Central memory CD8-positive, alpha-beta T cell (primary cell): ENCODE results near the gene OLIG3.

Experiments
- ATAC-seq: fragments of 150-1000 bp; cut with Tn5 transposase; replicated peaks from 2 replicates; pipeline ENCODE4 v1.10.0; 2022; ENCODE audit warnings: mild to moderate bottlenecking, moderate FRiP score, moderate number of reproducible peaks; ENCODE audit not compliant: poor library complexity, severe bottlenecking; ENCODE audit errors: extremely low read depth
- DNase-seq, 2 donors: peaks; one replicate each; pipeline ENCODE4 v3.0.0; 2021; ENCODE audit warnings: low spot score in 2 of 2
- H3K27ac Mint-ChIP-seq: one replicate; pipeline ENCODE4 v1.8.0; 2022; ENCODE audit warnings: low read depth, mild to moderate bottlenecking, moderate library complexity, mixed read lengths
- H3K27me3 Mint-ChIP-seq: one replicate; pipeline ENCODE4 v1.8.0; 2022; ENCODE audit warnings: mixed read lengths
- H3K36me3 Mint-ChIP-seq: one replicate; pipeline ENCODE4 v1.8.0; 2022; ENCODE audit warnings: mild to moderate bottlenecking, moderate library complexity, mixed read lengths; ENCODE audit not compliant: insufficient read depth
- H3K4me1 Mint-ChIP-seq: one replicate; pipeline ENCODE4 v1.8.0; 2022; ENCODE audit warnings: mixed read lengths
- H3K4me3 Mint-ChIP-seq: one replicate; pipeline ENCODE4 v1.8.0; 2022; ENCODE audit warnings: mild to moderate bottlenecking, moderate library complexity, mixed read lengths
- H3K9me3 Mint-ChIP-seq: one replicate; pipeline ENCODE4 v1.8.0; 2022; ENCODE audit warnings: mixed read lengths

Gene OLIG3

DNA sequence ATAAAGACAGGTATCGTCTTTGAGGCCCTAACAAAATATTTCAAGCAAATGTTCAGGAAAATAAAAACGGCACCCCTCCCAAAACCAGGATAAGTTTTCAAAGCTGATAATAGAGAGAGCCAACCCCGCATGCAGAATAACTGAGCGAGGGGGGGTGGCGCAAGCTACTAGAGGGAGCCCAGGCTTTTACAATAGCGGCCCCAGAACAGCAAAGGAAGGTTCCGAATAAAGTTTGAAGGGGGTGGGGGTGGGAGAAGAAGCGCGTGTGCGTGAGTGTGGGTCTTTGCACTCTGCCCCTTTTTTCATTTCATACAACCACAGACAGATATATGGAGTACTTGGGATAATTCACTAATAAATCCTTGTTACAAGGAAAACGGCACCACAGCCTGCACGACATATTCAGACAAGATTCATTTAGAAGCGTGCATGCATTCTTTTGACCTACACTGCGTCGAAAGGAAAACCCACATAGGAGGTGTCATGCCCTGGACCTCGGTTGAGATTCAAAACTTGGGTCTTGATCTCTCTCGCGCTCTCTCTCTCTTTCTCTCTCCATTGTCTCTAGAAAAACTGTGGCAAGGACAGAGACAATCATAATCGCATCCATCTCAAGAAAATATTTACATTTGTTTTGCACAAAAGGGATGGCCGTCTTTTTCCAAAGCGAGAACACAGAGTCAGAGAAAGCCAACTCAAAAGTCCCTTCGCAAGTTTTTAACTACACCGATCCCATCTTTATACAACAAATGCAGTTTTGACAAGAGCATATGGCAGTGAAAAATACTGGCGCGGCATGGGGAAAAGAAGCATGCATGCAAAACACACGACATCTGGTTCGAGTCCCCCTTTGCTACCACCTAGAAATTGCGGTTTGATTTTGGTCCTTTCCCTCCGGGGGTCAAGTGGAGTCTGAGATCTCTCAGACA lies 1.6 kb downstream of the OLIG3 start:
- Mint-ChIP-seq H3K27me3 (peaks cover 100% of the 10 kb centered on the region), H3K9me3 (peaks cover 4% of the 10 kb centered on the region), H3K36me3 (peaks cover 17% of the 10 kb centered on the region), H3K4me1 (peaks cover 47% of the 10 kb centered on the region), H3K27ac (no peak overlapping the region), H3K4me3 (peak overlapping the region; percentile 54)
- no peak for ATAC-seq
- no peak for DNase-seq

DNA sequence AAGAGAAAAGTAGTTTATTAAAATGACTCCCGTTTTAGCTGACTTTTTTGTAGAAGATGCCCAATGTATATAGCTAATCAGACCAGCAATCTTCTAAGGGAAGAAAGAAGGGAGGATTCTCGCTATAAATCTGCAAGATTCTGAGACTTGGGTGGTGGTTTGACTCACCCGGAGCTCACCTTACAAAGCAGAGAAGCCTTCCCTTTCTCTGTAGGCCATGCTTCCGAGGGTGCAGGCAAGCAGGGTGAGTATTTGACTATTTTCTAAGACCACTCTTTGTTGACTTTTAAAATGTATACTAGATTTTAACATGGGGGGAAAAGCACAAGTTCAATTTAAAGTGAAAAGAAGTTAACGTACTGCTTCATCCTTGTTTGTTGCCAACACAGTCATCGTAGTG lies 2.7 kb downstream of the OLIG3 start:
- ATAC-seq (no peak), DNase-seq (no peak)
- no peak overlapping the region for H3K4me3 Mint-ChIP-seq
- peaks cover 100% of the 10 kb centered on the region for H3K27me3 Mint-ChIP-seq
- H3K4me1 Mint-ChIP-seq = peaks cover 46% of the 10 kb centered on the region
- H3K36me3 Mint-ChIP-seq = peaks cover 17% of the 10 kb centered on the region
- peaks cover 4% of the 10 kb centered on the region for H3K9me3 Mint-ChIP-seq
- H3K27ac Mint-ChIP-seq = no peak overlapping the region

- peaks cover 41% of the 10 kb centered on the region for H3K4me1 Mint-ChIP-seq
- ATAC-seq (no peak), DNase-seq (no peak)
- peaks cover 100% of the 10 kb centered on the region for H3K27me3 Mint-ChIP-seq
- no peak overlapping the region for H3K4me3 Mint-ChIP-seq
- peaks cover 17% of the 10 kb centered on the region for H3K36me3 Mint-ChIP-seq
- peaks cover 4% of the 10 kb centered on the region for H3K9me3 Mint-ChIP-seq
- no peak overlapping the region for H3K27ac Mint-ChIP-seq
Observed at GRCh38 chr6:137490961-137491360, 3.2 kb downstream of the OLIG3 start.

DNA sequence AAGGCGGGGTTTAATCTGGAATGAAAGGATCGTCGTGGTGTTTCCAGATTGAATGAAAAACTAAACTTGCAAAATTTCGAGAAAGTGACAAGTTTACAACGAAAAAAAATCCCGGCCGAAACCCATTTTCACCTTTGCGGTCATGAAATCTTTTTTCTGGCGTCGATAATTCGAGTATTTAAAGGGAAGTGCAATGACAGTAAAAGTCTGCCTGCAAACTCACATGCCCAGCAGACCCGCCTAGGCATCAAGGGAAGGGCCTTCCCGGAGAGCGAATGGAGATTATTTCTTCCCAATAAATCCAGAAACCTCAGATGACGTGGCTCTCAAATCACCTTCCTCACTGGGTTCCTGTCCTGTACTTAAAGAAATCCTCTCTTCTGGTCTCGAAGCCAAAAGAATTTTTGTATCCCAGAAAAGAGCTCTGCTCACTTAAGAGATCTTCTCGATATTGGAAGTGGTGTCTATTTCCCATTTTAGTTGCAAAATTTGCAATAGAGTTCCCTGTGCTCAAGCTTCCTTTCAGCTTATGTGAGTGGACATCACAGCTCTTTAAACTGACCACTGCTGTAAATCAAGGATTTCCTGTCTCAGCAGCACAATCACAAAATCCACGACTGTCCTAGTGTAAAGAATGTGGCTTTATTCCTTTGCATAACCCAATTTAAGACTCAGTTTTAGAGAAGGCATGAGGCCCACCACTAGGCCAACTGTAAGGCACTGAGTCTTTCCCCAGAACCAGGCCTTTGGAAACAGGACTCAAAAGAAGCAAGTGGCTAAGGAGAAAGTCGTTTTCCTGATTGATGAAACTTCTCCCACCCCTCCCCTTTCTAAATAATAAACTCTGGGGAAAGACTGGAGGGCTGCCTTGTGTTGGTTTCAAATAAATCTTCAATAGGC lies 3.9 kb downstream of the OLIG3 start:
- H3K9me3 Mint-ChIP-seq = peaks cover 4% of the 10 kb centered on the region
- DNase-seq = no peak
- H3K27me3 Mint-ChIP-seq = peaks cover 100% of the 10 kb centered on the region
- ATAC-seq = no peak
- H3K4me3 Mint-ChIP-seq = peak overlapping the region; percentile 23
- H3K4me1 Mint-ChIP-seq = peaks cover 37% of the 10 kb centered on the region
- no peak overlapping the region for H3K27ac Mint-ChIP-seq
- peaks cover 17% of the 10 kb centered on the region for H3K36me3 Mint-ChIP-seq

GRCh38 chr6:137489046-137490005 lies 4.9 kb downstream of the OLIG3 start:
- Mint-ChIP-seq H3K4me1 (peaks cover 28% of the 10 kb centered on the region), H3K9me3 (no peaks in the 10 kb centered on the region), H3K27ac (no peak overlapping the region), H3K4me3 (peak overlapping the region; percentile 23), H3K27me3 (peaks cover 99% of the 10 kb centered on the region), H3K36me3 (peaks cover 13% of the 10 kb centered on the region)
- ATAC-seq (no peak), DNase-seq (no peak)

DNA sequence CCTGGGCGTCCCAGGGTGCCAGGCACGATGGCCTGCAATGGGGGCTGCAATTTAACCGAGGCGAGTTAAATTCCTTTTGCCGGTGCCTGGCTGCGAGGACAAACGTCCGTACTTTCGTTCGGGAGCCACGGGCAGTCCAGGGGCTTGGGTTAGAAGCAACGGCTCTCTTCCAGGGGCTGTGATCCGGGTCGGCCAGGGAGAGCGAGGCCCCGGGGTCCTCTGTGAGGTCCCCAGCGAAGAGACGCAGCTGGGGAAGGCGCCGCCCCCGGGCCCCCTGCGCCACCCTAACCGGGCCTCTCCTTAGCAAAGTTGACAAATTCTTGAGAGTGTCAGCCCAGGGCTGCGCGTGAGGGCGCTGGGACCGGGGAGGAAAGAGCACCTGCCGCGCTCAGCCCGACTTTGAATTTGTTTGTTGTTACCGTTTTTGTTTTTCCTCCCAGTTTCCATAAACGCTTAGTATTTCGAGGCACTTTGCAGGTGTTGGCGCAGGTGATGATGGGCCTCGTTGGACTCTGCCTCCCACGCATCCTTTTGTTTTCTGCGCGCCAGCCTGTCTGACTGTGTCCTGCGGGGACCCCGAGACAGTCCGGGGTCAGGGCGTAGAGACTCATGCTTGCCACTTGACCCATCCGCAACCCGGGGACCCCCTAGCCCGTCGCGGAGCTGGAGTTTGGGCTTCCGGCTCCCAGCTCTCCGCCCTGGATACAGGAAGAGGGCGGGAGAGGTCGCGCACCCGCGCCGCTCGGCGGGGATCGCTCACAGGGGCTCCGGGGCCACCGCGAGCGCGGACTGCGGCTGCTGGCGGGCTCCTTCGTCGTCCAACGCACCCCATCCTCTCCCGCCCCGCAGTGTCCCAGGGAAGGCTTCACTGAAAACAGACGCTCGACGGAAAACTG lies 5.8 kb downstream of the OLIG3 start:
- DNase-seq = no peak
- H3K9me3 Mint-ChIP-seq = no peaks in the 10 kb centered on the region
- ATAC-seq = no peak
- H3K36me3 Mint-ChIP-seq = peaks cover 7% of the 10 kb centered on the region
- H3K27me3 Mint-ChIP-seq = peaks cover 99% of the 10 kb centered on the region
- no peak overlapping the region for H3K27ac Mint-ChIP-seq
- H3K4me3 Mint-ChIP-seq = peak overlapping the region; percentile 60
- peaks cover 19% of the 10 kb centered on the region for H3K4me1 Mint-ChIP-seq

DNA sequence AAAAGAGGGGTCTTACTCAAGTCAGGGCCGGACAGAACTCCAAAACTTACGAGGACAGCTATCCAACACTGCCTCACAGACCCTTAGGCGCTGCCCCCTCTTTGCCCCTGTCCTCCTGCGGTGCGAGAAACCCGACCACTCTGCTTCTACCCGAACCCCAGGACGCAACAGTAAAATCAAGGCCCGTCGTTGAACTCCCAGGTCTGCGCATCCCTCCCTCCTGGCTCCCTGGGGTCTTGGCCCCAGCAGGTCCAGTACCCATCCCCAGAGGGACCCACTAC lies 6.4 kb downstream of the OLIG3 start:
- Mint-ChIP-seq H3K4me1 (peaks cover 14% of the 10 kb centered on the region), H3K27ac (no peak overlapping the region), H3K4me3 (peak overlapping the region; percentile 60), H3K27me3 (peaks cover 97% of the 10 kb centered on the region), H3K9me3 (no peaks in the 10 kb centered on the region), H3K36me3 (peaks cover 7% of the 10 kb centered on the region)
- ATAC-seq (no peak), DNase-seq (no peak)

GRCh38 chr6:137487181-137487868 lies 6.9 kb downstream of the OLIG3 start:
- ATAC-seq (no peak), DNase-seq (no peak)
- H3K4me1 Mint-ChIP-seq = peaks cover 9% of the 10 kb centered on the region
- H3K27me3 Mint-ChIP-seq = peaks cover 95% of the 10 kb centered on the region
- H3K27ac Mint-ChIP-seq = no peak overlapping the region
- H3K4me3 Mint-ChIP-seq = peak overlapping the region; percentile 29
- no peaks in the 10 kb centered on the region for H3K9me3 Mint-ChIP-seq
- H3K36me3 Mint-ChIP-seq = peaks cover 3% of the 10 kb centered on the region

DNA sequence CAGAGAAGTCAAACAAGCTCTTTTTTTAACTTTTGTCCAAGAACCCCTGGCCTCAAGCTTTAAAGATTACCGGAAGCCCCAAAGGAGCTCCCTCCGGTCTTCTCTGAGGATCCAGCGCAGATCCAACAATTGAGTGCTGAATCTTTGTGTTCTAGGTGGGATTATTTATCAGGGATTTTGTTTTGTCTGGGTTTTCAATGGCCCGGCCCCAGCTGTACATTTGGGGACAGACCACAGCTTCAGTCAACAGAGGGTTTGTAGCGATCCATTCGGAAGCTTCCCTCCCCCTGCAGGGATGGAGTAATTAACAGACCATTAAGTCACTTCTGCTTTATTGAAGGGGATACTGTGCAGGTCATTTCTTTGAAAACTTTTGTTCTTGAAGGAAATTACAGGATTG lies 7.8 kb downstream of the OLIG3 start:
- Mint-ChIP-seq H3K4me3 (no peak overlapping the region), H3K36me3 (peaks cover 3% of the 10 kb centered on the region), H3K4me1 (peaks cover 6% of the 10 kb centered on the region), H3K27me3 (peaks cover 94% of the 10 kb centered on the region), H3K27ac (no peak overlapping the region), H3K9me3 (no peaks in the 10 kb centered on the region)
- no peak for ATAC-seq
- DNase-seq = no peak

- ATAC-seq (no peak), DNase-seq (no peak)
- no peaks in the 10 kb centered on the region for H3K4me1 Mint-ChIP-seq
- no peak overlapping the region for H3K27ac Mint-ChIP-seq
- H3K27me3 Mint-ChIP-seq = peaks cover 51% of the 10 kb centered on the region
- H3K36me3 Mint-ChIP-seq = no peaks in the 10 kb centered on the region
- no peaks in the 10 kb centered on the region for H3K9me3 Mint-ChIP-seq
- H3K4me3 Mint-ChIP-seq = no peak overlapping the region
Observed at GRCh38 chr6:137480431-137480830, 13.8 kb downstream of the OLIG3 start.

GRCh38 chr6:137475103-137475502 lies 19.1 kb downstream of the OLIG3 start:
- H3K27me3 Mint-ChIP-seq = peaks cover 25% of the 10 kb centered on the region
- no peak for DNase-seq
- no peak for ATAC-seq

More at GRCh38 chr6:137475103-137475502, 19.1 kb downstream of the OLIG3 start:
- H3K27ac Mint-ChIP-seq = no peak overlapping the region
- H3K36me3 Mint-ChIP-seq = no peaks in the 10 kb centered on the region
- H3K4me3 Mint-ChIP-seq = no peak overlapping the region
- no peaks in the 10 kb centered on the region for H3K9me3 Mint-ChIP-seq
- no peaks in the 10 kb centered on the region for H3K4me1 Mint-ChIP-seq
